CD14-positive monocyte (primary cell): Measurements from ENCODE around the gene PINK1. TPM values are rescaled to one million over a fixed set of nuclear protein-coding genes. Genes with fewer than 3 reads are reported as not detected.

Source experiments
- DNase-seq, 3 donors: peaks; one replicate each; pipeline ENCODE4 v3.0.0-alpha.2; 2011 to 2022
- H2AFZ ChIP-seq: 2 replicates; pipeline ENCODE4 v1.6.0; 2012; ENCODE audit warnings: mild to moderate bottlenecking, low read depth, low read length, inconsistent platforms; ENCODE audit not compliant: insufficient read depth, poor library complexity, severe bottlenecking
- H3K27ac ChIP-seq, 2 donors: 1 replicate in 1 of 2; 2 replicates in 1 of 2; pipeline ENCODE4 v1.5.1; 2012 to 2013; ENCODE audit warnings: low read length in 2 of 2, control low read depth in 1 of 2, inconsistent platforms in 1 of 2, low read depth in 1 of 2, mild to moderate bottlenecking in 1 of 2
- H3K27me3 ChIP-seq, 2 donors: one replicate each; pipeline versions ENCODE4 v1.6.0 to v1.6.1; 2011 to 2013; ENCODE audit warnings: low read length in 2 of 2; ENCODE audit not compliant: control insufficient read depth in 2 of 2, insufficient read depth in 2 of 2
- H3K36me3 ChIP-seq, 2 donors: replicated peaks in 1 of 2; 1 replicate in 1 of 2; 2 replicates in 1 of 2; pipeline versions ENCODE4 v1.5.1 to v1.6.1; 2012 to 2013; ENCODE audit warnings: low read length in 2 of 2, control low read depth in 1 of 2, inconsistent platforms in 1 of 2, mild to moderate bottlenecking in 1 of 2; ENCODE audit not compliant: insufficient read depth in 2 of 2, control insufficient read depth in 1 of 2
- H3K4me1 ChIP-seq, 2 donors: 1 replicate in 1 of 2; 2 replicates in 1 of 2; pipeline versions ENCODE4 v1.5.1 to v1.6.1; 2012 to 2013; ENCODE audit warnings: low read length in 2 of 2, control low read depth in 1 of 2, inconsistent platforms in 1 of 2, mild to moderate bottlenecking in 1 of 2, moderate library complexity in 1 of 2; ENCODE audit not compliant: insufficient read depth in 2 of 2, control insufficient read depth in 1 of 2
- H3K4me2 ChIP-seq: replicated peaks from 2 replicates; pipeline ENCODE3; 2012; ENCODE audit warnings: low read length, moderate library complexity, mild to moderate bottlenecking; ENCODE audit not compliant: poor library complexity, severe bottlenecking; ENCODE audit errors: extremely low read depth
- H3K4me3 ChIP-seq, 3 experiments: fragments of 200-600 bp in 1 of 3; sonication (generic) in 1 of 3; replicated peaks in 1 of 3; 1 replicate in 2 of 3; 2 replicates in 1 of 3; pipeline ENCODE4 v1.5.1; 2011 to 2013; ENCODE audit warnings: low read length in 3 of 3, mild to moderate bottlenecking in 3 of 3, control low read depth in 2 of 3, low read depth in 2 of 3, inconsistent platforms in 1 of 3, moderate library complexity in 1 of 3
- H3K79me2 ChIP-seq: 2 replicates; pipeline ENCODE4 v1.6.0; 2012; ENCODE audit warnings: mild to moderate bottlenecking, control low read depth, inconsistent platforms, low read length, moderate library complexity; ENCODE audit not compliant: insufficient read depth
- H3K9ac ChIP-seq: 2 replicates; pipeline ENCODE4 v1.6.0; 2017; ENCODE audit warnings: low read length, mild to moderate bottlenecking; ENCODE audit not compliant: insufficient read depth, poor library complexity, severe bottlenecking
- H3K9me3 ChIP-seq, 2 donors: replicated peaks in 1 of 2; 1 replicate in 1 of 2; 2 replicates in 1 of 2; pipeline versions ENCODE4 v1.5.1 to v1.6.1; 2012 to 2013; ENCODE audit warnings: low read length in 2 of 2, control low read depth in 1 of 2; ENCODE audit not compliant: control insufficient read depth in 1 of 2, insufficient read depth in 1 of 2
- H4K20me1 ChIP-seq: 2 replicates; pipeline ENCODE4 v1.6.0; 2012; ENCODE audit warnings: mild to moderate bottlenecking, low read length, control low read depth, moderate library complexity; ENCODE audit not compliant: insufficient read depth
- H3K27ac Mint-ChIP-seq, 7 donors: one replicate each; pipeline ENCODE4 v1.8.0; 2020; ENCODE audit warnings: mild to moderate bottlenecking in 7 of 7, mixed read lengths in 7 of 7, moderate library complexity in 6 of 7, inconsistent platforms in 2 of 7
- H3K27me3 Mint-ChIP-seq, 3 donors: one replicate each; pipeline ENCODE4 v1.8.0; 2021 to 2022; ENCODE audit warnings: low read depth in 3 of 3, mild to moderate bottlenecking in 3 of 3, mixed read lengths in 3 of 3, moderate library complexity in 3 of 3, inconsistent platforms in 1 of 3
- H3K36me3 Mint-ChIP-seq, 2 donors: one replicate each; pipeline ENCODE4 v1.8.0; 2020; ENCODE audit warnings: mixed read lengths in 2 of 2, inconsistent platforms in 1 of 2, mild to moderate bottlenecking in 1 of 2
- H3K4me1 Mint-ChIP-seq: one replicate; pipeline ENCODE4 v1.8.0; 2020; ENCODE audit warnings: mild to moderate bottlenecking, mixed read lengths
- H3K4me3 Mint-ChIP-seq, 2 donors: one replicate each; pipeline ENCODE4 v1.8.0; 2020; ENCODE audit warnings: mild to moderate bottlenecking in 2 of 2, mixed read lengths in 2 of 2, moderate library complexity in 1 of 2
- H3K9me3 Mint-ChIP-seq, 7 donors: one replicate each; pipeline ENCODE4 v1.8.0; 2020 to 2022; ENCODE audit warnings: mixed read lengths in 7 of 7, mild to moderate bottlenecking in 6 of 7, moderate library complexity in 6 of 7, inconsistent platforms in 2 of 7
- CTCF ChIP-seq: fragments of 200-600 bp; IDR thresholded peaks from one replicate; pipeline ENCODE4 v1.8.0; 2022; ENCODE audit warnings: antibody characterized with exemption, mild to moderate bottlenecking
- WGBS: methylation state at CpG from one replicate; pipeline ENCODE4 v1.1.5; 2013; ENCODE audit warnings: missing lambda C conversion rate; ENCODE audit not compliant: insufficient coverage; 5-methylcytosine and 5-hydroxymethylcytosine counted together
- intact Hi-C, 2 donors: fragments of 100-400 bp; cut with micrococcal nuclease; formaldehyde crosslinking; loops; one replicate each; pipeline versions ENCODE4 v1.15.0 to v1.15.1; 2023
- polyA plus RNA-seq, 3 donors: library from polyadenylated mRNA; depleted of rRNA in 1 of 3; unstranded in 2 of 3; stranded (reverse) in 1 of 3; fragments of 300-500 nt in 2 of 3; fragments of >200 nt in 1 of 3; fragmentation: Illumina TruSeq in 2 of 3; gene quantifications; 1 replicate in 2 of 3; 2 replicates in 1 of 3; pipeline ENCODE4 v1.2.3, GENCODE V29; 2012 to 2021

Gene PINK1
- polyA plus RNA-seq, 3 donors, result 21.6 to 32.7 (median 24.0) TPM

GRCh38 chr1:20636785-20637347, 3.6 kb downstream of the PINK1 start:
- H3K9me3 Mint-ChIP-seq, result no peaks in the 10 kb centered on the region
- Histone ChIP-seq H3K4me2 (no peak overlapping the region), H3K9ac (no peak overlapping the region), H3K79me2 (peaks cover 16% of the 10 kb centered on the region), H4K20me1 (peaks cover 52% of the 10 kb centered on the region), H3K27me3 (no peaks in the 10 kb centered on the region), H3K27ac (no peak overlapping the region), H2AFZ (no peak overlapping the region), H3K36me3 (peaks cover 38 to 54% of the 10 kb centered on the region in 2 donors), H3K4me1 (peaks cover 15 to 16% of the 10 kb centered on the region in 2 donors), H3K4me3 (no peak overlapping the region), H3K9me3 (no peaks in the 10 kb centered on the region)
- H3K4me3 Mint-ChIP-seq, result no peak overlapping the region
- H3K4me1 Mint-ChIP-seq, result peaks cover 19% of the 10 kb centered on the region
- peaks cover 0 to 1% (median 0%) of the 10 kb centered on the region in 3 donors for H3K27me3 Mint-ChIP-seq
- intact Hi-C loops, result no loop called here
- H3K27ac Mint-ChIP-seq, result peak overlapping the region in 2 of 7 donors; percentile 25 to 42
- no peak for TF ChIP-seq CTCF
- 94% methylated on average over 7 of the region's 8 CpGs for WGBS
- DNase-seq, result no peak
- peaks cover 45 to 56% of the 10 kb centered on the region in 2 donors for H3K36me3 Mint-ChIP-seq

DNA sequence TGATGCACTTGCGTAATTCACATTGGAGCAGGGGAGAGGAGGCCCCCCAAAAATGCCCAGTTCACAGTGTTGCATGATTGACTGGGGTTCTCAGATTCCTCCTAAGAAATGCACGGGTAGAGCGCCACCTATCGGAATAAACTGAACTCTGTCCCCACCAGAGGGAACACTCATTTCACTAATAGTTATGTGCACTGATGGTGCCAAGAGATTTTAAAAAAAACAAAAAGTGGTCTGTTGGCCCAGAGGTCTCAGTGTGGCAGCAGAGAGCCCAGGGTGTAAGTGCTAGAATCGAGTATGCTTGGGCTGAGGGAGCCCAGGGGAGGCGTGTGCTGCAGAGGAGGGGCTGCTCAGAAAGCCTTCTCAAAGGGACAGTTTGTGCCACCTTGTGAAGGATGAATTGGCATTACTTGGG, 6.9 kb downstream of the PINK1 start:
- Histone ChIP-seq H3K4me3 (no peak overlapping the region), H3K4me1 (no peaks in the 10 kb centered on the region), H3K79me2 (no peaks in the 10 kb centered on the region), H2AFZ (no peak overlapping the region), H3K4me2 (no peak overlapping the region), H3K36me3 (peaks cover 62 to 86% of the 10 kb centered on the region in 2 donors), H3K27me3 (no peaks in the 10 kb centered on the region), H3K9ac (no peak overlapping the region), H3K27ac (no peak overlapping the region), H4K20me1 (peaks cover 43% of the 10 kb centered on the region), H3K9me3 (no peaks in the 10 kb centered on the region)
- Mint-ChIP-seq H3K27ac (peak overlapping the region in 1 of 7 donors; percentile 85), H3K27me3 (peaks cover 0 to 3% (median 1%) of the 10 kb centered on the region in 3 donors), H3K9me3 (no peaks in the 10 kb centered on the region), H3K36me3 (peaks cover 72 to 78% of the 10 kb centered on the region in 2 donors), H3K4me1 (peaks cover 5% of the 10 kb centered on the region), H3K4me3 (no peak overlapping the region)
- DNase-seq, result peak; percentile 47 to 64 (median 62)
- peak; percentile 86 for TF ChIP-seq CTCF
- intact Hi-C loops, result loop anchor here (1.0 to 2.0 kb wide), 3 partner anchors 65 to 118 kb away; no protein-coding TSS in a partner anchor
- 67% methylated on average over 3 of the region's 6 CpGs for WGBS
